Head of caudate nucleus (tissue), 42 donors: ENCODE results near the gene PON3.
"Not testable (repeated sequence)": the region's sequence is repeated elsewhere in the genome, so short reads cannot be mapped to it uniquely, and the experiment has no call there.

ENCODE experiments used
- DNase-seq, 42 donors: peaks; one replicate each; pipeline versions ENCODE4 v3.0.0 to v3.0.0-alpha.2; 2020 to 2021; ENCODE audit warnings: mixed read lengths in 7 of 42
- intact Hi-C: fragments of 100-400 bp; cut with DNase I; formaldehyde crosslinking; loops from one replicate; pipeline ENCODE4 v1.15.0; 2022

The PON3 gene

DNA sequence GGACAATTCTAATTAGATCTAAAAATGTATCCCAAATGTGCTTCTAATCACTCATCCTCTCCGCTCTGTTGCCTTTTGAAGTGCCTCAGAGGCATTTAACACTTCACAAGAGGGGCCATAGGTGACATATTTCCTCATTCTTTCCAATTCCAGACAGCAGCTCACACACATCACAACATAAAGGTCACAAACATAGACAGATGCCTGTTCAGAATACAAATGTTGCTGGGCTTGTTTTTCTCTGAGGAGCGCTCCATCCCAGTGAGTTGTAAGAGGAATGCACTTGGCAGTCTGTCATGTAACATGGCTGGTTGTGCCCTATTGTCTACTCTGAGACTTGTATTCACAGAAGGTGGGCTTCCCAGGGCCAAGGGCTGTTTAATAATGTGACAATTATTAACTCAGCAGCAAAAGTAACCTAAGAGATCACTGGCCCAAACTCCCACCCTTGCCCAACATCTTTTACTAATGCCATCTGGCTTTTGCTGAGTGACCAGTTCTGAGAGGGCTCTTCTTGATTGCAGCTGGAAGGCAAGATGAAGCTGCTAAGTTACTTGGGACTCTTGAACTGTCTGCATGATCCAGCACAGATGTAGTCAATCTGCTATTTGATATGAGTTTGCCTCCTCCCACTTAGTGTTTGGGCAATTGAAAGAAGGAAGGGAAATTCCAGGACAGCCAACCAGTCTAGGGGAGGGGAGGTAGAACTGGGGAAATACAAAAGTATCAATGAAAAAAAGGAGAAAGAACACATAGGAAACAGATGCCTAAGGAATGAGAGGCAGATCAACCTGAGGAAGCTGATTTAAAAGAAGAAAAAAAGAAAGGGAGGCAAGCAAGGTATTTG is 25.0 kb upstream of the PON3 start:
- DNase-seq = peak in 27 of 42 donors; percentile 4 to 77 (median 46)
- intact Hi-C loops = no loop called here

- no peak for DNase-seq
- intact Hi-C loops = no loop called here
These were observed 15.9 kb upstream of the PON3 start for GRCh38 chr7:95412075-95412474.

- intact Hi-C loops = no loop called here
- DNase-seq = no peak
These were observed 15.5 kb upstream of the PON3 start for GRCh38 chr7:95411666-95412065.

DNA sequence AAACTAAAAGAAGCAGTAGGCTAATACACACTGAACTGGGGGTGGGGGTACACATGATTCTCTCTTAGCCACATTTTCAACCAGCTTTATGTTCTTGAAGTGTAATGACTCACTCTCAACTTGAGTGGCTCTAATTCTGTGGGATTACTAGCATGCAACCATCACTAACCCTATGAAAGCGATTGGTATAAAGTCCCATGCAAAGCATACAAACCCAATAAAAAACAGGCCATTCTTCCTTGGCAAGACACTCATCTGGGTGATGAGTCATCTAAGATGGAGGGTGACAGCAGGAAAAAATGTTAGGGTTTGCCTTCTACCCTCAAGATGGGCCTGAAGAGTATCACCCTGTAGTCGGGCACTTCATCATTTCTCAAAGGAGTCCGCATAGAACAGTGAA is 14.9 kb upstream of the PON3 start:
- no peak for DNase-seq
- intact Hi-C loops = no loop called here

- intact Hi-C loops = no loop called here
- DNase-seq = no peak
These were observed 11.6 kb upstream of the PON3 start for GRCh38 chr7:95407751-95408150.

DNA sequence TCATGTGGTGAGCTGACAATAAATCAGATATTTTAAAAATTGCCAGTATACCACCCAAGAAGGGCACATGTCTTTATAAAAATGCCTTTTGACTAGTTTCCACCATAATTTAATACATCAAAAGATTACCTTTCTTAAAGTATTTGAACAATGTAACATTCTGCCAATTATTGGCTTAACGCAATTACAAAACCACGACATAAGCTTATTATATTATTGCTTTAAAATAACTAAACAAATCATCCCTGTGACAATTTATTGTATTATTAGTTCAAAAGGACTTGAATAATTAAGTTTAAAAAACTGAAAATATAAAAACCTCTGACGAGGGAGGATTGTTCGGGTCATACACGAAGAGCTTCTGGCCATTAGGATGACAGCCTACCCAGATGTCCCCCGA is 9.6 kb upstream of the PON3 start:
- intact Hi-C loops = no loop called here
- DNase-seq = no peak

- DNase-seq = peak in 1 of 42 donors; percentile 30
- intact Hi-C loops = no loop called here
These were observed 9.0 kb upstream of the PON3 start for GRCh38 chr7:95405208-95405607.

DNA sequence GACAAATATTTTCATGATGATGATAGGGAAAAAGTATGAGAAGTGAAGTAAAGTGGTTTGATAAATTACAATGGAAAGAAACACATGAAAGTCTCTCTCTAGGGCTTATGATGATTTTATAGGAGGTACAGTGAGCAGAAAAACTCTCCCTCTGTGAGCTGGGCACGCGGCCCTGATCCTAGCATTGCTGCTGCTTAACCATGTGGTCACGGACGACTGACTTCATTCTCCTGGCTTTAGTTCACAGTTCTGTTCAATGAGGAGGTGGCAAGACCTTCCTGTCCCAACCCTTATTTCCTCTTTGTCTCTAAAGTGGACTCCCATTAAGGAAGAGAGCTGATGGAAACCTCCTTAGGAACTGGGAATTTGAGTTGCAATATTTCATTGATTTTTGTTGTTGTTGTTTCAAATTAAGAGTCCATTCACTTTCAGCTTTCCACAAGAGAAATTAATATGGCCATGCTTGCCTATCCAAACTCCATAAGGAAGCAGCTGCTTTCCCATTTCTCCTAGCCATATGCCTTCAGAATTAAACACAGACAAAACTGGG is 8.2 kb upstream of the PON3 start:
- peak in 26 of 42 donors; percentile 11 to 74 (median 28) for DNase-seq
- intact Hi-C loops = no loop called here

- intact Hi-C loops = no loop called here
- no peak for DNase-seq
These were observed 2.2 kb upstream of the PON3 start for GRCh38 chr7:95398155-95398940.

- intact Hi-C loops = no loop called here
- no peak for DNase-seq
These were observed 1.2 kb upstream of the PON3 start for GRCh38 chr7:95397381-95397780.

DNA sequence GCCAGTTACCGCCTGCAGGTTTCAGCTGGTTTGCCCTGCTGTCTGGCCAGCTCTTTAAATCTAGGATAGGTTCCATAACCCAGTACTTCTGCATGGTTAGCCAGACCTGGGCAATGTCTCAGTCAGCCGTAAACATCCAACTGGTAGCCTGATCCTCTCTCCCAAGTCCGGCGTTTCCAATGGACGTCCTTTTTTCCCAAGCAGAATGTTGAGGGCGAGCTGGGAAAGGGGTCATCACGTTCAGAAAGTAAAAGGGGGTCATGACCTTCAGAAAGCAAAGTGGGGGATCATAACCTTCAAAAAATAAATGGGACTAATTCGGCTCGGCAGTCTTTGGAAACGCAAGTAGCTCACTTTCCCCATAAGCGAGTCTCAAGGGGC is 430 bp downstream of the PON3 start:
- intact Hi-C loops = no loop called here

DNA sequence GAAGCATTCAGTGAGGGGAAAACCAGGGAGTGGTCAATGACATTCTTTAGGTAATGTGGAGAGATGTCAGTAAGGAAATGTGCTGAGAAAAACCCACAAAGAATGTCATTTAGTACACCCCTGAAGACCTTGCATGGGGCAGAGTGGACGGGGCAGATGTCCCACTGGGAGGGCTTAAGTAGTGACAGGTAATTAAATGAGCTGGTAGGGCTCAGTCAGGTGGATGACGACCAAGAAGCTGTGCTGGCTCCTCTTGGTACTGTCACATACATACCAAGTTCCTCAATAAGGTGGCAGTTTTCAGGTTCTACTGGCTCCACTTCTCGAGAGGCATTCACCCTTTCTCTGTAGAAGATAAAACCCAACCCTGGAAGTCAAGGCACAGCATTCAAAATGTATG is 1.8 kb downstream of the PON3 start:
- DNase-seq = no peak
- intact Hi-C loops = no loop called here

More for the DNA sequence above, 430 bp downstream of the PON3 start:
- no peak for DNase-seq

DNA sequence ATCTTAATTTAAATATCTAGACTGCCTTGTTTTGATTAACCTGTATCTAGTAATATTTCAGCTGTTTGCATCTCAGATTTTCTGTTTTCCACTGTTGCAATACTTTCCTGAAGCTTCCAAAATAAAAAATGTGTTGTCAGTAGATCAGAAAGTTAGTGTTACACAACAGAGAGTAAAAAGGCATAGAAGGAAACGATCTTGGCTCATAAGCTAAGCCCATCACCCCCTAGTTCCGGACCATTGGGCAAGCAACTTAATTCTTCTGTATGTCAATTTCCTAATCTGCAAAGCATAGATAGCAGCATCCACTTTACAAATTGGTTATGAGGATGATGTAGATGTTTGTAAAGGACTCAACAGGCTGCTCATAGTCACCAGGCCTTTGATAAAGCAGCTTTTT is 4.4 kb downstream of the PON3 start:
- no peak for DNase-seq
- intact Hi-C loops = no loop called here

DNA sequence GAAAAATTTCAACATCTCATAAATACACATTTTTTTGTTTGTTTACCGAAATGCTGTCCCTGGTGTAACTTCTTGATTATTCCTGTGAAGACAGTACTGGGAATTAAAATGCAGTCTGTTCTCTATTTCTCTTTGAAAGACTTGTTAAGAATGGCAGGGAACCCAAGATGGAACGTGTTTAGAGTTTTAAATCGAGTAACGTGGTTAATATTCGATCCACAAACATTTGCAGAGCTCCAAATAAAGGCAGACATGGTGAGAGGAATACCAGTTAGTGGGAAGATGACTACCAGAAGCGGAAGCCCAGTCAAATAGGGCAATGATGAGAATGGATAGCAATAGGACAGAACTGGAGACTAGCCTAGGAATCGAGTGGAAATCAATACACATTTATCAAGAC is 6.7 kb downstream of the PON3 start:
- intact Hi-C loops = no loop called here
- no peak for DNase-seq

- intact Hi-C loops, DNase-seq: not testable (repeated sequence)
These were observed 16.7 kb downstream of the PON3 start for GRCh38 chr7:95379457-95379856.

DNA sequence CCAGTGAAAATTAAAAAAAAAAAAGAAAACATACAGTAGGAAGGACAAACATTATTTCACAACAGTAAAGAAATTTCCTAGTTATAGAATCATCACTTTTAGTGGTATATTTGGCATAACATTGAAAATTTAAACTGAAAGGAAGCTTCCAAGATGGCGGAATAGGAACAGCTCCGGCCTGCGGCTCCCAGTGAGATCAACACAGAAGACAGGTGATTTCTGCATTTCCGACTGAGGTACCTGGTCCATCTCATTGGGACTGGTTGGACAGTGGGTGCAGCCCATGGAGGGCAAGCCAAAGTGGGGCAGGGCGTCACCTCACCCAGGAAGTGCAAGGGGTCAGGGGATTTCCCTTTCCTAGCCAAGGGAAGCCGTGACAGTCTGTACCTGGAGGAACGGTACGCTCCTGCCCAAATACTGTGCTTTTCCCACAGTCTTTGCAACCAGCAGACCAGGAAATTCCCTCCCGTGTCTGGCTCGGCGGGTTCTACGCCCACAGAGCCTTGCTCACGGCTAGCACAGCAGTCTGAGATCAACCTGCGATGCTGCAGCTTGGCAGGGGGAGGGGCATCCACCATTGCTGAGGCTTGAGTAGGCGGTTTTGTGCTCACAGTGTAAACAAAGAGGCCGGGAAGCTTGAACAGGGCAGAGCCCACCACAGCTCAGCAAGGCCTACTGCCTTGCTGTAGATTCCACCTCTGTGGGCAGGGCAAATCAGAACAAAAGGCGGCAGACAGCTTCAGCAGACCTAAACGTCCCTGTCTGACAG is 19.4 kb downstream of the PON3 start:
- DNase-seq = no peak
- intact Hi-C loops = no loop called here

DNA sequence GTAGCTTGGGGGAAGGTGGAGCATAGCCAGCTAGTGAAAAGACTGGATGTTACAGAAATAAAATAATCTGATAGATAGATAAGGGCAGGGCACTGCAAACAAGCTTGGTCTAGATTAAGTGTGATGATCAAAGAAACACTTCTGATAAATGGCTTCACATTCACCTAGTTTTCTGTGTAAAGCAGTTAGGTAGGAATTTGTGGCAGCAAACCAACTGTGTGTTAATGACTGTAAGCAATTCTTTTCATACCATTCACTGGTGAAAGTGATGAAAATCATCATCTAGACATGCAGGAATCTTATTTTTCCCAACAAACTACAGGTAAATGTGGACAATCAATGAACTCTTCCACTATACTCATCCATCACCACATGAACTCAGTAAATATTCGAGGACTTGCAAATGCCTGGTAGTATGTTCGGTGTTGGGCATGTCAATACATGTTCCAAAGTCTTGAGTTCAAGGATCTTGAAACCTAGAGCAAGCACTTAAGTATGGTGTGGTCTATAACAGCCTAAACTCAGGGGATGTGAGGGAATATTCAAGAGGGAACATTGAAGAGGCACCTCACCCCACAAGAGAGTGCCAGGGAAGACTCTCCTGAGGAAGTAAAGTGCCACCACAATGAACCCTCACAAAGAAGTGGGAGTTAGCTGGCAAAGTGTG is 20.5 kb downstream of the PON3 start:
- DNase-seq = no peak
- intact Hi-C loops = no loop called here

- no peak for DNase-seq
- intact Hi-C loops = no loop called here
These were observed 22.9 kb downstream of the PON3 start for GRCh38 chr7:95373323-95373722.

DNA sequence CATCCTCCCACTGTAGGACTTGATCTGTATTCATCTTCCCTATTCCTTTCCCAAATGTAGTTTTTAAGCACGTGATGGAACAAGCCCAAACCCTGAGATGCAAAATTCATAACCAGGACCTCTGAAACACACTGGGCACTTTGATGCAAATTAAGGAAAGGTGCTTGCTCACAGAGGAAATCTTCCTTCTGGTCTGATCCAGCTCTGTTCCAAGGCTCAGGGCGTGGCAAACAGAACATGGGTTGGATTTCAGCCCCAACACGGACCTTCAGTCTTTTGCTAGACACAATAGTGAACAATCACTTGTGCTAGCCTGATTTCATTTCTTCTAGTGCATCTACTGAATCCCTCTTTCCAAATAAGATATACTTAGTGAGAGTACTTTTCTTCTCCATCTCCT is 27.9 kb downstream of the PON3 start:
- intact Hi-C loops = no loop called here
- DNase-seq = no peak
